ENCODE data around the gene ORAI3. TPM values are rescaled to one million over a fixed set of nuclear protein-coding genes. Genes with fewer than 3 reads are reported as not detected.
A peak's percentile ranks its signal among the peaks of the same experiment; 100 is the strongest.

Gene ORAI3
- total and polyA plus RNA-seq, 2 of the 13 experiments (the other 11 are each of a cell fraction or from before 2014, with no cell fraction given): 11.4 to 32.0 TPM

- TF ChIP-seq EP300 (IDR thresholded peaks at IDR 0.05; ENCODE audit: low read depth in 2 of 2, low read length in 2 of 2): peak in 1 of 2 experiments; percentile 35; a peak in 2 of 4 replicates
- TF ChIP-seq EP300 (CRISPR knock-in tag; IDR thresholded peaks at IDR 0.05; ENCODE audit: borderline replicate concordance): peak; percentile 46; the same call in 1 of the 2 replicates
- peak; percentile 29; the same call in 1 of the 2 replicates for TF ChIP-seq ZMYM3 (CRISPR knock-in tag; IDR thresholded peaks at IDR 0.05)
- TF ChIP-seq NFIC (IDR thresholded peaks at IDR 0.05; ENCODE audit: low read length): no peak
- TF ChIP-seq MYC (CRISPR knock-in tag; IDR thresholded peaks at IDR 0.05; ENCODE audit: borderline replicate concordance): peak; percentile 61; the same call in 1 of the 2 replicates
- TF ChIP-seq GATAD1 (CRISPR knock-in tag; IDR thresholded peaks at IDR 0.05): peak; percentile 94
- TF ChIP-seq ZNF460 (CRISPR knock-in tag; IDR thresholded peaks at IDR 0.05; ENCODE audit: borderline replicate concordance): no peak; the same call in 1 of the 2 replicates
- no peak; the same call in 1 of the 2 replicates for TF ChIP-seq ZNF280D (CRISPR knock-in tag; IDR thresholded peaks at IDR 0.05)
- TF ChIP-seq CHD2 (IDR thresholded peaks at IDR 0.05; ENCODE audit: low read depth, low read length): no peak
- TF ChIP-seq E2F2 (CRISPR knock-in tag; IDR thresholded peaks at IDR 0.05; ENCODE audit: borderline replicate concordance): no peak
- peak; percentile 62; the same call in 1 of the 2 replicates for TF ChIP-seq E2F1 (CRISPR knock-in tag; IDR thresholded peaks at IDR 0.05)
- no peak for TF ChIP-seq CEBPZ (IDR thresholded peaks at IDR 0.05; ENCODE audit: low read length)
- peak; percentile 49; the same call in 1 of the 2 replicates for TF ChIP-seq MAF1 (CRISPR knock-in tag; IDR thresholded peaks at IDR 0.05; ENCODE audit: borderline replicate concordance)
- 0 out of 2 replicates have a peak, but pooled peaks have one; percentile 30 for TF ChIP-seq CAMTA2 (CRISPR knock-in tag; IDR thresholded peaks at IDR 0.05; ENCODE audit: borderline replicate concordance)
- TF ChIP-seq HNRNPK (IDR thresholded peaks at IDR 0.05; ENCODE audit: low read depth, low read length, poor library complexity, severe bottlenecking): peak; percentile 97
- no peak for TF ChIP-seq ZNF747 (CRISPR knock-in tag; IDR thresholded peaks at IDR 0.05; ENCODE audit: borderline replicate concordance)
- peak; percentile 78 for TF ChIP-seq ZBTB37 (CRISPR knock-in tag; IDR thresholded peaks at IDR 0.05)
- TF ChIP-seq PHF5A (CRISPR knock-in tag; IDR thresholded peaks at IDR 0.05; ENCODE audit: low read depth, unreplicated experiment): no peak
Measured at GRCh38 chr16:30957456-30958174, 8.7 kb downstream of the ORAI3 start, which contains the start of gene SETD1A (continued).
